GM19395 (cell line): ENCODE results near the gene ITPR3.
"Not testable (repeated sequence)": the region's sequence is repeated elsewhere in the genome, so short reads cannot be mapped to it uniquely, and the experiment has no call there.

Experiments used
- ATAC-seq: cut with Tn5 transposase; IDR thresholded peaks from one replicate; pipeline ENCODE4 v1.9.1; 2021; ENCODE audit warnings: mild to moderate bottlenecking, moderate library complexity; ENCODE audit not compliant: unreplicated experiment

Gene ITPR3

DNA sequence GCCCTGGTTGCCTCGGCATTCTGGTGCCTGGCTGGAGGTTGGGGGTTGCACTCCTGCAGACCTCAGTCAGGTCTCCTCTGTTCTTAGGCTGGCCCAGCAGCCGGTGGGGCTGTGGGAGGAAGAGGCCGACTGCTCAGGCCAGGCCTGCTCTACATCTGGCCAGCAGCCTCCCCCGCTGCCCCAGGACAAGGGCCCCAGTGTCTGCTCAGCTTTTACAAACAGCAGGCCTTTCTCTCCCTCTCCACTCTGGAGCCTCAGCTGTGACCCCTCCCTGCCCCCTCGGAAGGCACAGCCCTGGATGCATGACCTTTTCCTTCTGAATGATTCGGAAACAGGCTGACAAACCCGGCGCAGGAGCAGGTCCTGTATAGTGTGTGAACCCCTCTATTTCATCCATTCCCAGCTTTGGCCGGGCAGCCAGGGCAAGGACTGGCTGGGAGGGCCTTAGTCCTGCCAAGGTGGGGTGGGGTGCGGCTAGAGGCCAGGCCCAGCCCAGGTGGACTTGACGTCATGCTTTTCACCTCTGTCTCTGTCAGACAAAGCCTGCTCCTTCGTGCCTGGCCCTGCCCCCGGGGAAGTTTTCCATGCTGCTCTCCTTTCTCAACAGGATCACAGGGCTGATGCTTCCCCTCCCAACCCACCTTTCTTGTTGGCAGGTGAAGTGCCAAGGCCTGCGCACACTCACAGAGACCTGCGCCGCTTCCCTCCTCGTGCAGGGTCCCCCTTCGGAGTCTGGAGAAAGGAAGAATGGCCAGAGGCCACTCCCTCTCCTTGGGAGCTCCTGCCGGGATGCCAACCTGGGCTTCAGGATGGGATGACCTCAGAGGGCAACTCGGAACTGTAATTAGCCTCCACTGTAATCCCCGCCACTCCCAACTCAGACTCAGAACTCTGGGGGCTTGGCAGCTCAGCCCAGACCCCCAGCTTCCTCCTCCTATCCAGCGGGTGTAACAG is 10.1 kb upstream of the ITPR3 start:
- no peak for ATAC-seq

DNA sequence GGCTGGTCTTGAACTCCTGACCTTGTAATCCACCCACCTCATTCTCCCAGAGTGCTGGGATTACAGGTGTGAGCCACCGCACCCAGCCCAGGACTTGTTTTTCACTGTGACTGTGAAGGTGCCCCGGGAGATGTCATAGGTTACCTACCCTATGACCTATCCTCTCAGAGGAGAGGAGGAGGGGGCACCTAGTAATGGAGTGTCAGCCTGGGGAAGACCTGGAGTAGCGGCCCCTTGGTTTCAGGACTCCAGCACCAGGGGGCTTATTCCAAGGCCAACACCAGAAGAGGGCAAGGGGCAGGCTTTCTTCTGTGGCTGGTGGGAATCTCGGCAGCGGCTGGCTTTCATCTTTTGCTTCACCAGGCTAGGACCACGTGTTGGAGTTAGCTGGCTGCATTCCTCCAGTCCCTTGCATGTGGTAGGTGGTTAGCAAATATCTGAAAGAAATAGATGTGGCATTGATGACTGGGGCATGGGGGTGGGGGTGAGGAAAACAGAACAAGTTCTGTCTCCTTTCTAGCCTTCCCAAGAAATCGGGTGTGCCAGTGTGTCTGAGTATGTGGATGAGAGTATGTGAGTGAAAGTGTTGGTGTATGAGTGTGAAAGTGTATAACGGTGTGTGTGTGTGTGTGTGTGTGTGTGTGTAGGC is 7.9 kb upstream of the ITPR3 start:
- no peak for ATAC-seq

DNA sequence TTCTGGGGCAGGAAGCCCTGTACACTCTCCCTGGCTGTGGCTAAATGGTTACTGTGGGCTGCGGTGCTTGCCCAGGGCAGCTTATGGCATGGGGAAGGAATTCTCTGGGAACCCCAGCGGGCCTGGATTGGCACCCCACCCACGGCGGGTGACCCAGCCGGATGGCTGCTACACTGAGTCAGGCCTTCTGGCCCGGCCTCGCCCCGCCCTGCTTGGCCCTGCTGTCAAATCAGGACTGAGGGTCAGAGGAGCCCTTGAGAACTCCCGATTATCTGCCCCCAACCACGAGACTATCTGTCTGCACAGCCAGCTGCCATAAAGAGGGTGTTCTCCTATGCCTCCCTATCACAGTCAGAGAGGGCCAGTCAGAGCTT is 7.3 kb upstream of the ITPR3 start:
- ATAC-seq = no peak

DNA sequence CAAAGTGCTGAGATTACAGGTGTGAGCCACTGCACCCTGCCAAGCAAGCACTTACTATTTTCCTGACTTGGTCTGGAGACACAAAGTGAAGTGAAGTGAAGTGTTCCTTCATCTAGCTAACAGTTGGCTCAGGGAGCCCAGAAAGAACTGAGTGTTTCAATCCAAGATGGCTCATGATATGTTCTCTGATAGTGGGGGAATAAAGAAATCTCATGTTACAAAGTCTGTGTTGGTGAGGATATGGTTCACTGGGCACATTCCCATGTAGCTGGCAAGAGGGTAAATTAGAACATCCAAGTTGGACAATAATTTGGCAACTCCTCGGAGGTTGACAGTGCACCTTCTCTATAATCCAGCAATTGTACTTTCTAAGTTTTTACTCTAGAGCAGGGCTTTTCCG is 5.0 kb upstream of the ITPR3 start:
- ATAC-seq = no peak

DNA sequence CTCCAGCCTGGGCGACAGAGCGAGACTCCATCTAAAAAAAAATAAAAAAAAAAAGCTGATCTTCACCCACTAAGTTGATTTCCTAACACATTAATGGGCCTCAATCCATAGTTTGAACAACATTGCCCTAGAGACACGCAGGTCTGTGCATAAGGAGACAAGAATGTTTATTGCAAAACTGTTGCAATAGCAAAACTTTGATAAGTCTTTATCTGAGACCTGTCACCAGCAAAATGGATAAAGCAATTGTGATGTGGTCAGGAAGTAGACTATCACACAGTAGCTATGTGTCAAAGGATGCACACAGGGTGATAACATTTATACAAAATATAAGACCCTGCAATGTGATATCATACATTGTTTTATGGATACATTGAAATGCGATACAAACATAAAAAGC is 4.2 kb upstream of the ITPR3 start:
- no peak for ATAC-seq

DNA sequence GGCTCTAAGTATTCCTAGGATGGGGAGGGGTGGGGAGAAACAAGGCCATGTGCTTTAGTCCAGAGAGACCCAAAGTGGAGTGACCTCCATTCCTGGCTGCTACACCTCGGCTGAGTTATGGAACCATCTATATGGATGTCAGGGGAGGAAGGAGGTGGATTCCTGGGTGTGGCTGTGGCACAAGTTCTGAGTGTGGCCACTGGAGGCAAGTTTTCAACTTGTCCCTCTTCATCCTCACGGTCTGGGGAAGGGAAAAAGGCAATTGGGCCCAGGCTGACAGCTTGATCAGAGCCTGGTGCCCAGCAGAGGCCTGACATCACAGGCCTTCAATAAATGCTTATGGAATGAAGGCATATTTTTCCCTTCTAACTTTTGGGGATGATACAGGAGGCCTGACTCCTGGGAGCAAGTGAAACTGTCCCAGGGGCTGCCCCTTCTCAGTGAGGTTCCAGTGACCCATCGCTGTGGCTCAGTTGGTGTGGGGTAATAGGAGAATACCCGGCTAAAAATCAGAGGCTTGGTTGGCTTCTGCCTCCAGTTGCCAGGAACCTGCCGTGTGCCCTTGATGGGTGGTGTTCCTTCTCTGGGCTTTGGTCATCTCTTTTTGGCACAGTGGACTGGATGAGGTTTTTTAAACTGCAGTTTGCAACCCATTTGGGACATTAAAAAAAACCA is 1.8 kb upstream of the ITPR3 start:
- no peak for ATAC-seq

DNA sequence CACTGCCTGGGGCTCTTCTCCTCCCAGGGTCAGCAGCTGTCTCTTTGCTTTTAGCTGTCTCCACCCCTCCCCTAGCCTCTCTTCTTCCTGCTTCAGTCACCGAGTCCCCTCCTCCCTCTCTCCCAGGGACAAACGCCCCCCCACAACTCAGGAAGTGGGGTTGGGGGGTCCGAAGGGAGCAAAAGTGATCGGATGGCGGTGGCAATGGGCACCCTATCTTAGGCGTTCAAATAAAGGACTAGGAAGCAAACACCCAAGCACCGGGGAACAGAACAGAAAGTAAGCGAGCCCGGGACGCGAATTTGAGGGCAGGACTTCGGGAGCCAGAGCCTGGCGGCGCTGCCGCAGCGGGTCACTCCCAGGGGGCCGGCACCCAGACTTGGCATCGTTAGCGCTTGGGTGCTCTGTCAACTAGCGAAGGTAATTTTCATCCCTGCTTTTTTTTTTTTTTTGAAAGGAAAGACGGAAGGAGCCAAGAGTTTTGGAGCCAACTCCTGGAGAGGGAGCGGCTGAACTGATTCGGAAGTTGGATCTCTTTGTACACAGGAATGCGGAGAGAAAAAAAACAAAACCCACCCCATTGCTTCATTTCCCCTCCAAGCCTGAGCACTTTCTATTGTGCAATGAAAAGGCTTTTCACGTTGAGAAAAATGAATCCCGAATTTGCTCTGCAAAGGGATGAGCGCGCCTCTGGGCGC is 815 bp upstream of the ITPR3 start:
- ATAC-seq = no peak

DNA sequence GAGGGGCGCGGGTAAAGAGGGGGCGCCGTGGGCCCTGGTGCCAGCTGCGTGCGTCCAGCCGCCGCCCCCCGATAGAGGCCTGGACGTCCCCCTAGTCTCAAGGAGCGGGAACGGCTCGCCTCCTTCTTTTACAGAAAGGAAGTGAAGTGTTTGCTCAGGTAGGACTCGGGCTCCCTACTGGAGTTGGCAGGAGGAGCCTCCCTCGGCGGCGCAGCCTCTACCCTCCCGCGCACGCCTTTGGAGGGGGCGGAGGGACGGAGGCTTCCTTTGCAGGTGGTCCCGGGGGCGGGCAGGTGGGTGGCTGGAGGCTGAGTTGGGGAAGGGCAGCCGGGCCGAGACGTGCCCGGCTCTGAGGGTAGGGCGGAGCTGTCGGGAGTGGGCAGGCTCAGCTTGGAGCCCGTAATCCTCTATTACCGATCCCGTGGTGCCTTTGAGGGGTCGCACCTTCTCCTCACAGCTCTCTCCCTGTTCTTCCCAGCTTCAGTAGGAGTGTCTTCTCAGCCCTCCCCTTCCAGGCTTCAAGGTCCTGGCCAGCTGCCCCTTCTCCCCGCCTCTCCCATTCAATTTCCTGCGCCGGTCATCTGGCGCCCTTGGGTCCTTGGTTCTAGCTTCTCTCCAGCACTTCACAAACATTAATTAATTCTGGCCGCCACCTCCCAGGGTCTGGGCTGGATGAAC is 728 bp downstream of the ITPR3 start:
- peak; percentile 38 for ATAC-seq

DNA sequence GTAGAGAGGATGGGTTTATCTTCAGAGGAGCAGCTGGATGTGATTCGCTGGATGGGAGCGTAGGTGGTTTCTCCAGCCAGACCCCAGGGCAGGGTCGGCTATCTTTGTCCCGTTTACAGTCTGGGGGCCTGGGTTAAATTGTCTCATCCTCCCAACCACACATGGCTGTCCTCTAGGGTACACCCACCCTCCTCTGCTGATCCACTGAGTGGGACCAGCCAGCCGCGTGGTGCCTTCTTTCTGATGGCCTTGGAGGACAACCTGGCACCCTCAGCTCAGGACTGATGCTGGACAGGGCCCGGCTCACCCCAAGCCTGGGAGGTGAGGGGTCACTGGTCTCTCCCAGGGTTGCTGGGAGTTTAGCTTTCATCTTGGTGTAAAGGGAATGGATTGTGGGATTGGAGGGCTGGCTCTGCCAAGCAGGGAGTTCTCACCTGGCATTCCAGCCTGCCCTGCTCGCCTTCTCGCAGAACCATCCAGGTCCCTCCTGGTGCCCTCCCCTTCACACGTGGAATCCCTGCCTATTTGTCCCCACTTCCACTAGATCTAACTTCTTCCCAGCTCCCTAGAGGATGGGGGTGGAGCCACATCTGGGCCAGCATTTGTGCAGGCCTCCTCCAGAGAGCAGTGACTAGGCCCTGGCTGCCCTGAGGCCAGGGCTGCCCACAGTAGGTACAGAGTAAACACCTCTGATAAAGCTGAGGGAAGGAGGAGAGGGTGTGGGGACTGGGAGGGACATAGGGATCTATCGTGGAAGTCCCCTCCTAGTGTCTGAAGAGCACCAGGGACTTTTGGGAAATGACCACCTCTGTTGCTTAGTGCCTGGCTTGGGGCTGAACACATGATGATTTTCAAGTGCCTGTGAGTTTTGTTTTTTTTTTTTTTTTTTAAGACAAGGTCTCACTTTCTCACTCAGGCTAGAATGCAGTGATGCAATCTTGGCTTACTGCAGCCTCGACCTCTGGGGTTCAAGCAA is 1.6 kb downstream of the ITPR3 start:
- ATAC-seq = no peak

DNA sequence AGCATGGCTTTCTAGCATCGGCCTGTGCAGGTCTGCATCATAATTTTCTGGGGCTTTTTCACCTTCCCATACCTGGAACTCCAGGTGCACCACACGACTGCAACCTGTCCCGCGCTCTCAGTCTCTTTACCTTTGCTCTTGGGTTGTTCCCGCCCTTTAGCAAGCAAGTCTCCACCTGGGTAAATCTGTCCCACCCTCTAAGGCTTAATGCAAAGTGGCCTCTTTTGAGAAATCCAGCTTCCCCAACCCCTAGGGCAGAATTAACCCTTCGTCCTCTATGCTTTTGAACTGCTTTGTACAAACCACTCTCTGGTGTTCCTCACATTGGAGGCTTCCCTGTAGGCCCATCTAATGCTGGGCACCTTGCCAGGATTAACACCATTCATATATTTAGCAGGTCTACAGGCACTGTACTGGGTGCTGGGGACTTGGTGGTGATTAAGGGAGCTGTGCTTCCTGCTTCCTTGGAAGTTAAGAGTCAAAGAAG is 2.8 kb downstream of the ITPR3 start:
- no peak for ATAC-seq

DNA sequence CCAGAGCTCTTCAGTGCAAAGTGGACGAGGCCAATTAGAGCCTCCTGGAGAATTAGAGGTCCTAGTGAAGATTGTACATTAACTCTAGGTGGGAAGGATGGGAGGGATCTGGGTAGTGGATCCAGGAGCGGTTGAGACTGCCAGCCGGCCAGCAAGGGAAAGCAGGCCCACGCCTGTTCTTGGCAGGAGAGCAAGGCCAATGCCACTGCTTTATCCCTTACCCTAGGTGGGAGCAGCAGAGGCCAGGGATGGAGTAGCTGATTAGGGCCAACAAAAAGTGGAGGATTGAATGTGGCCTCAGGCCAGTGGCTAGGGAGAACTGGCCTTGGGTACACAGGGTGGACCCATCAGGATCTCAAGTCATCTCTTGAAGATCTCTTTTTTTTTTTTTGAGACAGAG is 3.7 kb downstream of the ITPR3 start:
- no peak for ATAC-seq

DNA sequence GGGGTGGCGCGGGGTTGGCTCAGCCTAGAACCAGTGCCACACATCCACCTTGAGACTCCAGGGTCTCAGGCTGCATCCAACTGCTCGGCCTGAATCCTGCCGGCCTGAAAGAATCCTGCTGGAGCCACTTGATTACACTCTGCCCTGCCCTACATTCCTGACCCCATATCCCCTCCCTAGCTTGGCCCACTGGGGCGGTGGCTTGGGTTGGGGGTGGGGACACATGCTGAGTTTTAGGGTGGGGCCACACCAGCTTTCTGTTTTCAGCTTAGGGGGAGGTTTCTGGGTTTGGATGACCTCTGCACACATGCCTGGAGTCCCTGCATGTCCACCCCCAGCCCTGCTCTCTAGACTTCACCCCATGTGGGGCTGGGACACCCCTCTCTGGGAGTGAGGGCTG is 6.8 kb downstream of the ITPR3 start:
- no peak for ATAC-seq

DNA sequence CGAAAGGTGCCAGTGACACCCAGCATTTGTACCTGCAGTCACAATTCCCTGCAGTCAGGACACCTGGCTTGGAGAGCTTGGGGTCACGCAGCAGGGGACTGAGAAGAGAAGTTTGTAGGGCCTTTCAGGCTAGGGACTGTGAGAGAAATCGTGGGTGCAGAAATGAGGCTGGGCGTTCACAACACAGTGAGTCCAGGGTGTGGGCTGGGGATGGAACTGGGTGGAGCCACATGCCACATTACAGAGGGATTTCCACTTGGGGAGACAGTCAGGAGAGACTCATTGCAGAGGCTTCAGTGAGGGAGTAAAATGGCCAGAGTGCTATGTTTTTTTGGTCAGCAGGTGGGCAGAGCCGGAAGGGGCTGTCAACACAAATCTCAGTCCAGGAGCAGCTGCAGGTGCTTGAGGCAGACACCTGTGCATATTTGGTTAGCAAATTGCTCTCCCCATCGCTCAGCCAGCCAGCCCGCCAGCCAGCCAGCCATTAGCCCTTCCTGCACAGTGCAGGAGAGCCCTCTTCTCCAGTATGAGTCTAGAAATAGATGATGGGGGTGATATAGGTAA is 7.4 kb downstream of the ITPR3 start:
- ATAC-seq = no peak

DNA sequence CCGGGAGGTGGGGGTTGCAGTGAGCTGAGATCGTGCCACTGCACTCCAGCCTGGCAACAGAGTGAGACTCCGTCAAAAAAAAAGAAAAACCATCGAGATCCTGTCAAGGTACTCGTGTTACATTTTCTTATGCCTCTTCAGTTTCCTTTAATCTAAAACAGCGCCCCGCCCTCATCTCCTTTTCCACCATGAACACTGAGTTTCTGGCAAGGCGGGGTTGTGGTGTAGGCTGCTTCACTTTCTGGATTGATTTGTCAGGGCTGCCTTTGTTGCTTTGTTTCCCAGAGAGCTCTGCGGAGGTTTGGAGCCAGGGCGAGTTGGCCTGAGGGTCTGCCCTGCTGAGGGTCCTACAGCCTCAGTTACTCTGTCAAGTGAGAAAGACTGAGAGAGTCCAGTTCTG is 8.9 kb downstream of the ITPR3 start:
- no peak for ATAC-seq

DNA sequence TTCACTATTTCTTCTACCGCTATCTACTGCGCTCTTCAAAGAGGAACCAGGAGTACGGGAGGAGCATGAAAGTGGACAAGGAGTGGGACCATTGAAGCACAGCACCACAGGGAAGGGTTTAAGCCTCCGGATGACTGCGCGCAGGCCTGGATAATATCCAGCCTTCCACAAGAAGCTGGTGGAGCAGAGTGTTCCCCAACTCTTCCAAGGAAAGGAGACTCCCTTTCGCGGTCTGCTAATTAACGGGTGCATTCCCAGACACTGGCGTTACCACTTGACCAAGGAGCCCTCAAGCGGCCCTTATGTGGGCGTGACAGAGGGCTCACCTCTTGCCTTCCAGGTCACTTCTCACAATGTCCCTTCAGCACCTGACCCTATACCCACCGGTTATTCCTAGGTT is 10.4 kb downstream of the ITPR3 start:
- not testable (repeated sequence) for ATAC-seq

DNA sequence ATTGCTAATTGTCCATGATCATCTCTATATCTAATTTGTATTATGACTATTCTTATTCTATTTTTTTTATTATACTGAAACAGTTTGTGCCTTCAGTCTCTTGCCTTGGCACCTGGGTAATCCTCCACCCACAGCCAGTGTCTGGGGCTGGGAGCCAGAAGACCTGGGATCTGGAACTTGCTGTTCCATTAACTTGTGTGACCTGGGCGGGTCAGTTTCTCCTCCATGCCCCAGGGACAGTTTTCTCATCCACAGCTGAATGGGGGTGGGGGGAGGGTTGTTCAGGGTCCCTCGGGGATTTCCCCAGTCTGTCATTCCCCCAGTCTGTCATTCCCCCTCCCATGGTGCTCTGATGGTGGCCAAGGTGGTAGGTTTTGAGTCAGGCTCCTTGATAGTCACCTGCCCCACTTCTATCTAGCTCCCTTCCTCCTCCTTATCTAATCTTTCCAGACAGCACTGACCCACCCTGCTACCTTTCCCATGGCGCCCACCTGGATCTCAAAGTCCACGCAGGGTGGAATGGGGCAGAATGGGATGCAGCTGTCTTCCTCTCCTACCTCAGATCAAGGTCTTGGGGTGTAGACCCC is 10.9 kb downstream of the ITPR3 start:
- ATAC-seq = no peak

DNA sequence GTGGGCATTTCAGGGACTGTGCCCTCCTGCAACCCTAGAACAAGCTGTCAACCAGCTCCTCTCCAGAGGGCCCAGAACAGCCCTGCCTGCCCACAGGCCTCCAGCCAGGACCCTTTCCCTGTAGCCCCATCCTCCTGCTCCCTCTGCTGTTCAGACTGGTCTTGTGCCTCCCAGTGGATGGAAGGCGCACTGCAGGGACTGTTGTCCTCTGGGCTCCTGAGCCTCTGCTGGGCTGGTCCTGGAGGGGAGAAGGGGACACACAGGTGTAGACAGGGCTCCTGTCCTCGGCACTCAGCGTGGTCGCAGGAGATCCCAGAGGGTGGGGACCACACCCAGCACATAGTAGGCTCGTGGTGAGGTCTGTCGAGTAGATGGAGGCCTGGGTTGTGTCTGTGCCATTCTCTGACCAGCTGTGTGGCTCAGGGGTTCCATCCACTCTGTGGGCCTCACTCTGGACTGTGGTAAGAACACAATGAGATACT is 11.5 kb downstream of the ITPR3 start:
- no peak for ATAC-seq

DNA sequence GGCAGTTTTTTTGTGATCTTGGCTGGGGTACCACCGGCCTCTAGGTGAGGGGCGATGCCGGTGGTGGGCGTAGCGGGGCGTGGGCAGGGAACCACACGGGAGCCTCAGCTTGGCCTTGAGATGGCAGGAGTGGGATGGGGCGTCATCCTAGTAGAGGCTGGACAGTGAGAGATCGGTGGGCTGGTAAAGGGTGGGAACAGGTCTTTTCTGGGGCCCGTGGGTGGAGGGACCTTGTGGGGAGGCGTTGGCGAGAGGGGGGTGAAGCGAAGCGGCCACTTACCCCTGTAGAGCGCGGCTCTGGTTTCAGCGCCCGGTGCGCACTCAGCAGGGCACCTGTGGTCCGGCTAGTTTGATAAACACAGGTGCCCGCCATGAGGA is 12.0 kb downstream of the ITPR3 start:
- ATAC-seq = no peak
